Neural cell (in vitro differentiated cells): ENCODE measurements around the gene CACNA2D2. TPM values are rescaled to one million over a fixed set of nuclear protein-coding genes. Genes with fewer than 3 reads are reported as not detected.

Experiments
- H2AFZ ChIP-seq: fragments of 200-600, 300-800 bp; sonication (generic), shearing (Covaris generic); 2 replicates; pipeline ENCODE4 v1.6.0; 2014; ENCODE audit warnings: low read depth, mild to moderate bottlenecking, antibody characterized with exemption, low read length, moderate library complexity
- H3F3A ChIP-seq: fragments of 200-600 bp; shearing (Covaris generic); 2 replicates; pipeline ENCODE4 v1.6.1; 2016; ENCODE audit warnings: mild to moderate bottlenecking, moderate library complexity, mixed read lengths, antibody characterized with exemption, low read length; ENCODE audit not compliant: insufficient read depth, poor library complexity, severe bottlenecking
- H3K27ac ChIP-seq: fragments of 200-600, 300-800 bp; sonication (generic), shearing (Covaris generic); 2 replicates; pipeline ENCODE4 v1.5.1; 2014; ENCODE audit warnings: mild to moderate bottlenecking, low read length, moderate library complexity
- H3K27me3 ChIP-seq: fragments of 300-800, 200-600 bp; sonication (generic), shearing (Covaris generic); 2 replicates; pipeline ENCODE4 v1.6.0; 2014; ENCODE audit warnings: mild to moderate bottlenecking, low read depth, low read length, moderate library complexity; ENCODE audit not compliant: insufficient read depth
- H3K36me3 ChIP-seq: fragments of 300-800, 200-600 bp; sonication (generic), shearing (Covaris generic); 2 replicates; pipeline ENCODE4 v1.5.1; 2014; ENCODE audit warnings: mild to moderate bottlenecking, antibody characterized with exemption, low read length, moderate library complexity; ENCODE audit not compliant: insufficient read depth
- H3K4me2 ChIP-seq: fragments of 300-800, 200-600 bp; sonication (generic), shearing (Covaris generic); 2 replicates; pipeline ENCODE4 v1.6.0; 2014; ENCODE audit warnings: mild to moderate bottlenecking, low read length
- H3K4me3 ChIP-seq: fragments of 300-800, 200-600 bp; sonication (generic), shearing (Covaris generic); 2 replicates; pipeline ENCODE4 v1.5.1; 2014; ENCODE audit warnings: mild to moderate bottlenecking, low read length, moderate library complexity
- H3K79me2 ChIP-seq: fragments of 200-600 bp; shearing (Covaris generic); replicated peaks from 2 replicates; pipeline ENCODE4 v1.6.0; 2014; ENCODE audit warnings: mild to moderate bottlenecking, low read length, moderate library complexity; ENCODE audit not compliant: insufficient read depth
- H3K9ac ChIP-seq: fragments of 300-800, 200-600 bp; sonication (generic), shearing (Covaris generic); 2 replicates; pipeline ENCODE4 v1.6.1; 2016; ENCODE audit warnings: mild to moderate bottlenecking, low read length, mixed read lengths
- H3K9me2 ChIP-seq: fragments of 200-600 bp; shearing (Covaris generic); 2 replicates; pipeline ENCODE4 v1.6.1; 2016; ENCODE audit warnings: mild to moderate bottlenecking, low read length, mixed read lengths; ENCODE audit not compliant: insufficient read depth
- H3K9me3 ChIP-seq: fragments of 200-600, 300-800 bp; sonication (generic), shearing (Covaris generic); 2 replicates; pipeline ENCODE4 v1.6.1; 2016; ENCODE audit warnings: mild to moderate bottlenecking, mixed run types, low read length, moderate library complexity, mixed read lengths
- H4K20me1 ChIP-seq: fragments of 200-600 bp; shearing (Covaris generic); 2 replicates; pipeline ENCODE4 v1.6.1; 2016; ENCODE audit warnings: mild to moderate bottlenecking, mixed run types; ENCODE audit not compliant: insufficient read depth
- CTCF ChIP-seq: fragments of 450-650 bp; IDR thresholded peaks from 2 replicates; pipeline ENCODE4 v1.5.1; 2014; ENCODE audit warnings: antibody characterized with exemption, mild to moderate bottlenecking, moderate library complexity; ENCODE audit not compliant: poor library complexity, severe bottlenecking
- EP300 ChIP-seq: fragments of 450-650 bp; conservative IDR thresholded peaks from 2 replicates; pipeline ENCODE4 v1.6.1; 2014; ENCODE audit warnings: antibody characterized with exemption, mild to moderate bottlenecking, moderate library complexity; ENCODE audit not compliant: poor library complexity, severe bottlenecking
- EZH2 ChIP-seq: fragments of 200-600, 300-800 bp; shearing (Covaris generic), sonication (generic); IDR thresholded peaks from 2 replicates; pipeline ENCODE4 v1.6.1; 2014; ENCODE audit warnings: antibody characterized with exemption, low read length, borderline replicate concordance, mild to moderate bottlenecking; ENCODE audit not compliant: insufficient read depth, poor library complexity, severe bottlenecking
- MXI1 ChIP-seq: fragments of 450-650 bp; conservative IDR thresholded peaks from 2 replicates; pipeline ENCODE4 v1.6.1; 2014; ENCODE audit warnings: antibody characterized with exemption, mild to moderate bottlenecking; ENCODE audit not compliant: poor library complexity, severe bottlenecking
- POLR2AphosphoS5 ChIP-seq: IDR thresholded peaks from 2 replicates; pipeline ENCODE4 v1.6.1; 2012
- RAD21 ChIP-seq: fragments of 450-650 bp; conservative IDR thresholded peaks from 2 replicates; pipeline ENCODE4 v1.6.1; 2014; ENCODE audit warnings: antibody characterized with exemption, mild to moderate bottlenecking, moderate library complexity
- REST ChIP-seq: IDR thresholded peaks from 2 replicates; pipeline ENCODE4 v1.6.1; 2012; ENCODE audit warnings: borderline replicate concordance
- SMC3 ChIP-seq: fragments of 450-650 bp; conservative IDR thresholded peaks from 2 replicates; pipeline ENCODE4 v1.6.1; 2014; ENCODE audit warnings: antibody characterized with exemption, mild to moderate bottlenecking, moderate library complexity; ENCODE audit not compliant: poor library complexity
- TAF1 ChIP-seq: IDR thresholded peaks from 2 replicates; pipeline ENCODE4 v1.6.1; 2012; ENCODE audit warnings: low read depth
- polyA plus RNA-seq: library from polyadenylated mRNA; depleted of rRNA; stranded (reverse); fragments of >200 nt; gene quantifications from 2 replicates; pipeline ENCODE4 v1.2.3, GENCODE V29; 2014

Gene CACNA2D2
- polyA plus RNA-seq, 1 donor from 2014 or later = 7.8 TPM

GRCh38 chr3:50486219-50486888, 17.1 kb downstream of the CACNA2D2 start:
- Histone ChIP-seq H2AFZ (no peak overlapping the region), H4K20me1 (no peaks in the 10 kb centered on the region), H3K9me2 (no peaks in the 10 kb centered on the region), H3K36me3 (no peaks in the 10 kb centered on the region), H3K27ac (no peak overlapping the region), H3K79me2 (no peaks in the 10 kb centered on the region), H3K4me2 (no peak overlapping the region), H3K9me3 (no peaks in the 10 kb centered on the region), H3K27me3 (no peaks in the 10 kb centered on the region), H3K4me3 (no peak overlapping the region), H3K9ac (no peak overlapping the region), H3F3A (no peaks in the 10 kb centered on the region)
- TF ChIP-seq REST (no peak), TAF1 (no peak), MXI1 (no peak), SMC3 (no peak), POLR2AphosphoS5 (no peak), CTCF (no peak), EZH2 (no peak), EP300 (no peak), RAD21 (no peak)

- no peaks in the 10 kb centered on the region for H3F3A ChIP-seq
- no peaks in the 10 kb centered on the region for H3K79me2 ChIP-seq
- no peak overlapping the region for H3K9ac ChIP-seq
- H2AFZ ChIP-seq = no peak overlapping the region
- no peak overlapping the region for H3K4me3 ChIP-seq
- no peaks in the 10 kb centered on the region for H4K20me1 ChIP-seq
- no peak overlapping the region for H3K4me2 ChIP-seq
- H3K9me2 ChIP-seq = no peaks in the 10 kb centered on the region
- no peaks in the 10 kb centered on the region for H3K36me3 ChIP-seq
- no peaks in the 10 kb centered on the region for H3K9me3 ChIP-seq
- no peaks in the 10 kb centered on the region for H3K27me3 ChIP-seq
- TF ChIP-seq EZH2 (no peak), CTCF (no peak), SMC3 (no peak), MXI1 (no peak), EP300 (no peak), TAF1 (no peak), POLR2AphosphoS5 (no peak), RAD21 (no peak), REST (no peak)
- no peak overlapping the region for H3K27ac ChIP-seq
These were observed 18.7 kb downstream of the CACNA2D2 start for GRCh38 chr3:50484722-50485121.
